Smooth muscle cell (in vitro differentiated cells): ENCODE measurements around the gene KLK14. TPM values are rescaled to one million over a fixed set of nuclear protein-coding genes. Genes with fewer than 3 reads are reported as not detected.

ENCODE experiments used
- DNase-seq: peaks from one replicate; lab custom pipeline; 2025; ENCODE audit not compliant: unreplicated experiment; lab: John Stamatoyannopoulos, UW
- H2AFZ ChIP-seq: fragments of 200-600 bp; sonication (generic); 2 replicates; pipeline ENCODE4 v1.6.0; 2016; ENCODE audit warnings: antibody characterized with exemption, low read depth, mild to moderate bottlenecking
- H3F3A ChIP-seq: fragments of 200-600 bp; sonication (generic); 2 replicates; pipeline ENCODE4 v1.6.0; 2017; ENCODE audit warnings: antibody characterized with exemption, low read depth
- H3K27ac ChIP-seq: fragments of 200-600 bp; sonication (generic); 2 replicates; pipeline ENCODE4 v1.5.1; 2016; ENCODE audit warnings: low read depth, mild to moderate bottlenecking
- H3K27me3 ChIP-seq: fragments of 200-600 bp; sonication (generic); 2 replicates; pipeline ENCODE4 v1.6.1; 2016; ENCODE audit warnings: low read depth, mild to moderate bottlenecking
- H3K36me3 ChIP-seq: fragments of 200-600 bp; sonication (generic); 2 replicates; pipeline ENCODE4 v1.5.1; 2016; ENCODE audit warnings: low read depth
- H3K4me1 ChIP-seq: fragments of 200-600 bp; sonication (generic); 2 replicates; pipeline ENCODE4 v1.5.1; 2016; ENCODE audit warnings: low read depth
- H3K4me2 ChIP-seq: fragments of 200-600 bp; sonication (generic); 2 replicates; pipeline ENCODE4 v1.6.0; 2016; ENCODE audit warnings: mild to moderate bottlenecking
- H3K4me3 ChIP-seq: fragments of 200-600 bp; sonication (generic); 2 replicates; pipeline ENCODE4 v1.5.1; 2016; ENCODE audit warnings: mild to moderate bottlenecking
- H3K79me2 ChIP-seq: fragments of 200-600 bp; sonication (generic); 2 replicates; pipeline ENCODE4 v1.6.0; 2016; ENCODE audit warnings: low read depth, mild to moderate bottlenecking
- H3K9ac ChIP-seq: fragments of 200-600 bp; sonication (generic); 2 replicates; pipeline ENCODE4 v1.6.0; 2016; ENCODE audit warnings: low read depth
- H3K9me3 ChIP-seq: fragments of 200-600 bp; sonication (generic); replicated peaks from 2 replicates; pipeline ENCODE4 v1.5.1; 2016; ENCODE audit warnings: low read depth
- H4K20me1 ChIP-seq: fragments of 200-600 bp; sonication (generic); 2 replicates; pipeline ENCODE4 v1.6.0; 2016; ENCODE audit warnings: low read depth
- CTCF ChIP-seq: fragments of 200-600 bp; sonication (generic); IDR thresholded peaks from 2 replicates; pipeline ENCODE4 v1.5.1; 2017; ENCODE audit warnings: borderline replicate concordance, mild to moderate bottlenecking, antibody characterized with exemption; ENCODE audit not compliant: insufficient read depth, poor library complexity, severe bottlenecking
- WGBS: methylation state at CpG from one replicate; pipeline ENCODE4 v1.1.7; 2016; ENCODE audit warnings: low lambda C conversion rate; 5-methylcytosine and 5-hydroxymethylcytosine counted together
- polyA plus RNA-seq: library from polyadenylated mRNA; unstranded; fragments of >200 nt; fragmentation: Nextera tagmentation; extraction: Ambion mirVana; gene quantifications from 2 replicates; pipeline ENCODE4 v1.2.1, GENCODE V29; 2016
- total RNA-seq: library from RNA; depleted of rRNA; stranded (reverse); fragments of >200 nt; gene quantifications from 2 replicates; pipeline ENCODE4 v1.2.3, GENCODE V29; 2014

Gene KLK14
- total and polyA plus RNA-seq, 2 experiments from 2014 or later = 7.7 to 12.3 TPM

GRCh38 chr19:51124729-51125128 is 42.0 kb upstream of the KLK14 start, which contains the start of gene SIGLEC9:
TSS of gene SIGLEC9 (plus strand) at chr19:51124906. CDS start at chr19:51124975, 69 bp downstream.
- no peak within 1 kb of the TSS for H3K9ac ChIP-seq
- WGBS = 78% methylated on average over 12 of the region's 14 CpGs

GRCh38 chr19:51124216-51124615 is 41.5 kb upstream of the KLK14 start:
- Histone ChIP-seq H3K4me2 (no peak overlapping the region), H3K36me3 (no peaks in the 10 kb centered on the region), H3K4me3 (no peak overlapping the region), H3K27ac (no peak overlapping the region), H3K9ac (no peak overlapping the region), H3F3A (no peaks in the 10 kb centered on the region), H3K79me2 (no peaks in the 10 kb centered on the region), H2AFZ (no peak overlapping the region), H4K20me1 (no peaks in the 10 kb centered on the region), H3K9me3 (no peaks in the 10 kb centered on the region), H3K4me1 (no peaks in the 10 kb centered on the region), H3K27me3 (no peaks in the 10 kb centered on the region)
- WGBS = 94% methylated on average over 9 of the region's 9 CpGs
- TF ChIP-seq CTCF = no peak
- no peak for DNase-seq

More at GRCh38 chr19:51124729-51125128, 42.0 kb upstream of the KLK14 start, which contains the start of gene SIGLEC9:
- no peak for TF ChIP-seq CTCF
- Histone ChIP-seq H3K27me3 (no peaks in the 10 kb centered on the region), H4K20me1 (no peaks in the 10 kb centered on the region), H3K9me3 (no peaks in the 10 kb centered on the region), H3K4me1 (no peaks in the 10 kb centered on the region), H2AFZ (no peak within 1 kb of the TSS), H3K27ac (no peak within 1 kb of the TSS), H3K79me2 (no peaks in the 10 kb centered on the region), H3K4me3 (no peak within 1 kb of the TSS), H3K4me2 (no peak within 1 kb of the TSS), H3F3A (no peaks in the 10 kb centered on the region), H3K36me3 (no peaks in the 10 kb centered on the region)
- no peak for DNase-seq

GRCh38 chr19:51123802-51124201 is 41.1 kb upstream of the KLK14 start:
- Histone ChIP-seq H3K4me1 (no peaks in the 10 kb centered on the region), H3K9me3 (no peaks in the 10 kb centered on the region), H3K79me2 (no peaks in the 10 kb centered on the region), H3K27me3 (no peaks in the 10 kb centered on the region), H2AFZ (no peak overlapping the region), H3K9ac (no peak overlapping the region), H3K27ac (no peak overlapping the region), H3K4me3 (no peak overlapping the region), H4K20me1 (no peaks in the 10 kb centered on the region), H3F3A (no peaks in the 10 kb centered on the region), H3K36me3 (no peaks in the 10 kb centered on the region), H3K4me2 (no peak overlapping the region)
- no peak for TF ChIP-seq CTCF
- DNase-seq = no peak
- 86% methylated on average over 9 of the region's 9 CpGs for WGBS

GRCh38 chr19:51123381-51123800 is 40.7 kb upstream of the KLK14 start:
- H3K4me3 ChIP-seq = no peak overlapping the region
- WGBS = 93% methylated on average over 6 of the region's 6 CpGs
- H3F3A ChIP-seq = no peaks in the 10 kb centered on the region

More at GRCh38 chr19:51123381-51123800, 40.7 kb upstream of the KLK14 start:
- H3K36me3 ChIP-seq = no peaks in the 10 kb centered on the region
- no peak overlapping the region for H2AFZ ChIP-seq
- H4K20me1 ChIP-seq = no peaks in the 10 kb centered on the region
- no peak overlapping the region for H3K4me2 ChIP-seq
- no peaks in the 10 kb centered on the region for H3K4me1 ChIP-seq
- no peaks in the 10 kb centered on the region for H3K79me2 ChIP-seq
- peaks cover under 1% of the 10 kb centered on the region for H3K27me3 ChIP-seq
- DNase-seq = no peak
- no peak for TF ChIP-seq CTCF
- H3K9me3 ChIP-seq = no peaks in the 10 kb centered on the region
- no peak overlapping the region for H3K27ac ChIP-seq
- H3K9ac ChIP-seq = no peak overlapping the region
